HCT116 (cell line): ENCODE data around the gene TBXAS1. TPM values are rescaled to one million over a fixed set of nuclear protein-coding genes. Genes with fewer than 3 reads are reported as not detected.
A peak's percentile ranks its signal among the peaks of the same experiment; 100 is the strongest.

Experiments used
- ATAC-seq: fragments of 200-7000 bp; cut with Tn5 transposase; 2 replicates; pipeline ENCODE4 v1.9.1; 2020; ENCODE audit warnings: mild to moderate bottlenecking, moderate library complexity
- BruUV-seq: library from RNA; stranded (reverse); fragments of 400-500 nt; replicated peaks from 2 replicates; lab custom pipeline; 2021; lab: Mats Ljungman, UMichigan
- CTCF ChIA-PET: fragments of 300-600 bp; sonication (Branson Sonifier 250); formaldehyde crosslinking; loops from one replicate; lab custom pipeline; 2021; ENCODE audit warnings: antibody characterized with exemption; lab: Charles Lee
- POLR2A ChIA-PET: fragments of 300-600, 350-600 bp; sonication (Branson Sonifier 250); formaldehyde crosslinking; loops from one replicate; lab custom pipeline; 2021; ENCODE audit warnings: antibody characterized with exemption; lab: Charles Lee
- RAD21 ChIA-PET, 2 experiments: fragments of 300-600 bp; sonication (Branson Sonifier 250); formaldehyde crosslinking; loops; one replicate each; lab custom pipeline; 2023; ENCODE audit warnings: low total read pairs in 2 of 2; ENCODE audit not compliant: uncharacterized antibody in 2 of 2, unreplicated experiment in 2 of 2, low non-redundant PET in 1 of 2; lab: Charles Lee
- DNase-seq: peaks from one replicate; pipeline ENCODE4 v3.0.0-alpha.2; 2010; ENCODE audit warnings: low read depth, low spot score
- H2AFZ ChIP-seq: fragments of 200-600 bp; shearing (Covaris generic), sonication (generic); 2 replicates; pipeline ENCODE4 v1.6.1; 2017; ENCODE audit warnings: low read depth, mixed run types, mixed read lengths, antibody characterized with exemption, low read length; ENCODE audit not compliant: poor library complexity, severe bottlenecking
- H3K27ac ChIP-seq: 2 replicates; pipeline ENCODE4 v1.5.1; 2012; ENCODE audit warnings: low read depth, low read length
- H3K27me3 ChIP-seq: fragments of 200-600 bp; sonication (generic); 2 replicates; pipeline ENCODE4 v1.6.1; 2016; ENCODE audit warnings: mixed run types, low read length, mixed read lengths; ENCODE audit not compliant: insufficient read depth
- H3K36me3 ChIP-seq, 2 experiments: fragments of 200-500 bp in 1 of 2; fragments of 200-600 bp in 1 of 2; sonication (Bioruptor generic) in 1 of 2; sonication (generic) in 1 of 2; 2 replicates each; pipeline versions ENCODE4 v1.5.1 to v1.6.1; 2014 to 2016; ENCODE audit warnings: low read length in 2 of 2, inconsistent platforms in 1 of 2, mixed read lengths in 1 of 2, mixed run types in 1 of 2; ENCODE audit not compliant: insufficient read depth in 2 of 2, control insufficient read depth in 1 of 2
- H3K4me1 ChIP-seq, 2 experiments: fragments of 200-600 bp in 1 of 2; sonication (generic) in 1 of 2; 2 replicates each; pipeline versions ENCODE4 v1.5.1 to v1.6.1; 2012 to 2017; ENCODE audit warnings: low read length in 2 of 2, inconsistent platforms in 1 of 2, mild to moderate bottlenecking in 1 of 2, mixed read lengths in 1 of 2, mixed run types in 1 of 2, moderate library complexity in 1 of 2; ENCODE audit not compliant: insufficient read depth in 2 of 2, control insufficient read depth in 1 of 2
- H3K4me2 ChIP-seq: fragments of 200-600 bp; sonication (generic); 2 replicates; pipeline ENCODE4 v1.6.1; 2017; ENCODE audit warnings: mixed run types, low read length, mixed read lengths
- H3K4me3 ChIP-seq, 2 experiments: fragments of 200-600 bp in 1 of 2; sonication (generic) in 1 of 2; replicated peaks in 1 of 2; 2 replicates each; pipeline ENCODE4 v1.5.1; 2011 to 2016; ENCODE audit warnings: low read length in 2 of 2, control low read depth in 1 of 2, low read depth in 1 of 2, mild to moderate bottlenecking in 1 of 2, mixed read lengths in 1 of 2, mixed run types in 1 of 2
- H3K79me2 ChIP-seq: fragments of 200-600 bp; sonication (generic); 2 replicates; pipeline ENCODE4 v1.6.1; 2017; ENCODE audit warnings: mild to moderate bottlenecking, mixed run types, low read length, moderate library complexity, mixed read lengths; ENCODE audit not compliant: insufficient read depth
- H3K9ac ChIP-seq: fragments of 200-600 bp; sonication (generic); 2 replicates; pipeline ENCODE4 v1.6.1; 2016; ENCODE audit warnings: low read length, mixed read lengths
- H3K9me2 ChIP-seq: fragments of 200-600 bp; sonication (generic), shearing (Covaris generic); 2 replicates; pipeline ENCODE4 v1.6.1; 2017; ENCODE audit warnings: mixed run types, mild to moderate bottlenecking, moderate library complexity; ENCODE audit not compliant: insufficient read depth
- H3K9me3 ChIP-seq, 2 experiments: fragments of 200-500 bp in 1 of 2; fragments of 200-600 bp in 1 of 2; sonication (Bioruptor generic) in 1 of 2; sonication (generic) in 1 of 2; 2 replicates each; pipeline ENCODE4 v1.6.1; 2014 to 2017; ENCODE audit warnings: low read length in 2 of 2, mixed read lengths in 2 of 2, inconsistent platforms in 1 of 2, low read depth in 1 of 2, mild to moderate bottlenecking in 1 of 2, mixed run types in 1 of 2, moderate library complexity in 1 of 2; ENCODE audit not compliant: control insufficient read depth in 1 of 2, insufficient read depth in 1 of 2
- H4K20me1 ChIP-seq: fragments of 200-600 bp; sonication (generic), shearing (Covaris generic); 2 replicates; pipeline ENCODE4 v1.6.1; 2017; ENCODE audit warnings: mixed run types, mild to moderate bottlenecking, moderate library complexity; ENCODE audit not compliant: insufficient read depth
- CBX3 ChIP-seq: IDR thresholded peaks from 2 replicates; pipeline ENCODE4 v1.6.1; 2012; ENCODE audit warnings: low read depth
- EGR1 ChIP-seq: IDR thresholded peaks from 2 replicates; pipeline ENCODE4 v1.6.1; 2012; ENCODE audit warnings: low read depth
- ELF1 ChIP-seq: IDR thresholded peaks from 2 replicates; pipeline ENCODE4 v1.6.1; 2012; ENCODE audit warnings: low read depth, borderline replicate concordance
- RAD21 ChIP-seq: IDR thresholded peaks from 2 replicates; pipeline ENCODE4 v1.6.1; 2012; ENCODE audit warnings: low read depth, mild to moderate bottlenecking
- intact Hi-C: fragments of 100-400 bp; cut with micrococcal nuclease; formaldehyde crosslinking; loops from 2 replicates; pipeline ENCODE4 v1.10.0; 2022
- total RNA-seq: library from RNA; stranded (reverse); gene quantifications from one replicate; pipeline ENCODE4 v1.2.1, GENCODE V29; 2021; ENCODE audit not compliant: unreplicated experiment
- TF ChIP-seq, protein P1 (sequence below): IDR thresholded peaks from 2 replicates; pipeline ENCODE4 v1.6.1; 2012
- TF ChIP-seq, protein P2 (sequence below), 3 experiments: fragments of 200-600 bp in 1 of 3; sonication (generic) in 1 of 3; IDR thresholded peaks in 2 of 3; conservative IDR thresholded peaks in 1 of 3; 2 replicates each; pipeline ENCODE4 v1.5.1; 2012 to 2017; ENCODE audit warnings: low read depth in 2 of 3, low read length in 2 of 3, antibody characterized with exemption in 1 of 3, borderline replicate concordance in 1 of 3, control low read depth in 1 of 3, mild to moderate bottlenecking in 1 of 3, mixed read lengths in 1 of 3, mixed run types in 1 of 3, moderate library complexity in 1 of 3; ENCODE audit not compliant: insufficient read depth in 1 of 3

Gene TBXAS1
- total RNA-seq, 1 experiment from 2014 or later: 1.4 TPM

DNA sequence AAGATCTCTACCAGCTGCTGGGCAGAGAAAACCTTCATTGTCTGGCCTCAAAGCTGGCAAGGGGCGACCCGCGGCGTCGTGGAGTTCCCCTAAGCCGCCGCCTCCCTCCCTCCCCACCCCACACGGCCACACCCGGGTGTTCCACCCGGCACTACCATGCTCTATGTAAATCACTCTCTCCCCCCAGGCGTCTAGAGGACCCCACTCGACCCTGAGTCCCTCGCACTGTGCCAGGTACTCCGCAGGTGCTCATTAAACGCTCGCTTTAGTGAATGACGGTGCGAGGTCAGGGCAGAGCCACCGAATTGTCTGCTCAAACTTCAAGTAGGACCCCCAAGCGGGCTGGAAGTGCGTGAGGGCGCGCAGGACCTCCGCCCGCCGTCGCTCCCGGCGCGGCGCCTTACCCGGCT, 233.1 kb downstream of the TBXAS1 start:
- Histone ChIP-seq H3K36me3 (0 out of 4 replicates have a peak, but pooled peaks cover 0 to 3% of the 10 kb centered on the region in 2 experiments), H2AFZ (peak overlapping the region; percentile 32), H3K79me2 (peaks cover 12% of the 10 kb centered on the region; the same call in 1 of the 2 replicates), H3K9ac (peak overlapping the region; percentile 66), H3K9me3 (peaks cover 0 to 5% of the 10 kb centered on the region in 2 experiments; a peak in 1 of 4 replicates), H4K20me1 (no peaks in the 10 kb centered on the region), H3K4me1 (peaks cover 25 to 54% of the 10 kb centered on the region in 2 experiments), H3K9me2 (no peaks in the 10 kb centered on the region), H3K27me3 (no peaks in the 10 kb centered on the region), H3K4me3 (peak overlapping the region; percentile 52 to 67), H3K4me2 (peak overlapping the region; percentile 92), H3K27ac (peak overlapping the region; percentile 63; the same call in 1 of the 2 replicates)
- POLR2A ChIA-PET: interaction anchor here (0.6 kb wide), 1 partner anchor 86 kb away, joined by 3 read pairs; no protein-coding TSS in a partner anchor
- peak; percentile 37 for ATAC-seq
- TF ChIP-seq, protein P1, sequence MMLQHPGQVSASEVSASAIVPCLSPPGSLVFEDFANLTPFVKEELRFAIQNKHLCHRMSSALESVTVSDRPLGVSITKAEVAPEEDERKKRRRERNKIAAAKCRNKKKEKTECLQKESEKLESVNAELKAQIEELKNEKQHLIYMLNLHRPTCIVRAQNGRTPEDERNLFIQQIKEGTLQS: no peak
- TF ChIP-seq, protein P2, sequence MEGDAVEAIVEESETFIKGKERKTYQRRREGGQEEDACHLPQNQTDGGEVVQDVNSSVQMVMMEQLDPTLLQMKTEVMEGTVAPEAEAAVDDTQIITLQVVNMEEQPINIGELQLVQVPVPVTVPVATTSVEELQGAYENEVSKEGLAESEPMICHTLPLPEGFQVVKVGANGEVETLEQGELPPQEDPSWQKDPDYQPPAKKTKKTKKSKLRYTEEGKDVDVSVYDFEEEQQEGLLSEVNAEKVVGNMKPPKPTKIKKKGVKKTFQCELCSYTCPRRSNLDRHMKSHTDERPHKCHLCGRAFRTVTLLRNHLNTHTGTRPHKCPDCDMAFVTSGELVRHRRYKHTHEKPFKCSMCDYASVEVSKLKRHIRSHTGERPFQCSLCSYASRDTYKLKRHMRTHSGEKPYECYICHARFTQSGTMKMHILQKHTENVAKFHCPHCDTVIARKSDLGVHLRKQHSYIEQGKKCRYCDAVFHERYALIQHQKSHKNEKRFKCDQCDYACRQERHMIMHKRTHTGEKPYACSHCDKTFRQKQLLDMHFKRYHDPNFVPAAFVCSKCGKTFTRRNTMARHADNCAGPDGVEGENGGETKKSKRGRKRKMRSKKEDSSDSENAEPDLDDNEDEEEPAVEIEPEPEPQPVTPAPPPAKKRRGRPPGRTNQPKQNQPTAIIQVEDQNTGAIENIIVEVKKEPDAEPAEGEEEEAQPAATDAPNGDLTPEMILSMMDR (IDR thresholded peaks at IDR 0.05 in 2 of 3, conservative IDR thresholded peaks at IDR 0.05 in 1 of 3; ENCODE audit: borderline replicate concordance in 1 of 3, insufficient read depth in 1 of 3, low read depth in 2 of 3, low read length in 2 of 3): no peak
- TF ChIP-seq EGR1 (no peak), CBX3 (no peak), RAD21 (no peak), ELF1 (no peak)
- no peak for DNase-seq
- intact Hi-C loops: loop anchor here (5.0 kb wide), 1 partner anchor 115 kb away; the partner anchor contains the start of gene KDM7A
- RAD21 ChIA-PET: no interaction called here
- no TSS peak for BruUV-seq
- CTCF ChIA-PET: no interaction called here
